Fibroblast of skin of back (primary cell): ENCODE data around the gene STIP1.

Source experiments
- DNase-seq: peaks from one replicate; pipeline ENCODE4 v3.0.0-alpha.2; 2013

Gene STIP1

GRCh38 chr11:64251016-64251752 lies 65.2 kb downstream of the STIP1 start, which contains the start of gene PLCB3:
PLCB3 (plus strand) TSS chr11:64251530; CDS start chr11:64251650, 120 bp downstream.
- DNase-seq, result peak; percentile 49

DNA sequence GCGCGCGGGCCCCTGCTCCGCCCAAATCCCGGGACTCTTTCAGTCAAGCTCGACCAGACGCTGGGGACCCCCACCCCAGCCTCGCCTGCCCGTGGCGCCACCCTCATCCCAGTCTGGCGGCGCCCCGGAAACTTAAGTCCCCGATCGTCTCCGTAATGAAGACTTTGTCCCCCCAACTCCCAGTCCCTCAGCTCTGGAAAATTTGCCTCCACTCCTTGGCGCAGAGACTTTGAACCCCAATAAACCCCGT lies 65.7 kb downstream of the STIP1 start:
- DNase-seq, result no peak

DNA sequence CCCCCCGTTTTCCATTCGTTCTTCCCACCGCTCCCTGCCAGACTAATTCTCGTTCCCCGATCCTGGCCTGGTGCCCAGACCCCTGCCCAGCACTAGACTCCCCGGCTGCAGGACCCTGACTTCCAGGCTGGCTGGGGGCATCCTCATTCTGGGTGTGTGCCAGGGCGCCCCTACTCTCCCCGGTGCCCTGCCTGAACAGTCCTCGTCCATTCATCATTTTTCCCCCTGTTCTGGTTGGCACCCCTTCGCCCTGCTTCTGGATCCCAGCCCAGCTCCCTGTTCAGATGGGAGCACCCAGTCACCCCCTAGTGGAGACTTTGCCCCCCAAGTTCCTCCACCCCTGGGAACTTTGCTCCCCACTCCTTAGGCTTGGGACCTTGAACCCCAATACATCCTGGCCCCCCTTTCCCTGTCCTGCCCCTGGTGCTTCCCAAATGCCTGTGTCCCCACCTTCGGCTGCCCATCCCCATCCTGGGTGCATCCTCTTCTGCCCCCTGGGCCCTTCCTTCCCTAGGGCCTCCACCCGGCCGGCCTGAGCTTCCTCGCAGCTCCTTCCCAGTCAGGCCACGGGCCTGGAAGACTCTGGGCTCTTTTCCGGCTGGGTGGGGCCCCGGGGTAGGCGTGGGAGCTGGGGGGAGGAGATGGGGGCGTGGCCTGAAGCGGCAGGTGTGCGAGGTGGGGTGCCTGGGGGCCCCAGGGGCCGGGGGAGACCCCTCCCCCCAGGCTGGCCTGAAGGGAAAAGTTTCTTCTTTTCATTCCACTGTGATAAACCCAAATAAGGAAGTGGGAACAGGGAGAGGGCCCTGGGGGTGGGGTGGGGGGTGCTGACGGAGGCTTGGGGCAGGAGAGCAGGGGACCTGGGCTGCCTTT lies 66.3 kb downstream of the STIP1 start:
- peak; percentile 44 for DNase-seq

DNA sequence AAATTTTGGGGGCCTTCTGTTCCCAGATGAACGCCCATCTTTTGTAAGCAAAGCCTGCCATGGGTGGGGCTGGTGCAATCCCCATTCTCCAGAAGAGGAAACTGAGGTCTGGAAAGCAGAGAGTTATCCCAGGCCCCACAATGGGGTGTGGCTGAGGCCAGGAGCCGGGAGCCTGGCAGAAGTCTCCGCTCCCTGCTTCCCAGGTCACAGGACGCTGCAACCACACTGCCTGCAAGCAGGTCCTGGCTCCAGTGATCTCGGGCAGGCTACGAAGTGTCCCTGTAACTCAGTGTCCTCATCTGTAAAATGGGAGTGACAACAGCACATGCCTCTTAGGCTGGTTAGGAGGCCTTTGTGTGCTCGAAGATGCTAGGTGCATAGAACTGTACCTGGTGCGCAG lies 67.1 kb downstream of the STIP1 start:
- no peak for DNase-seq

DNA sequence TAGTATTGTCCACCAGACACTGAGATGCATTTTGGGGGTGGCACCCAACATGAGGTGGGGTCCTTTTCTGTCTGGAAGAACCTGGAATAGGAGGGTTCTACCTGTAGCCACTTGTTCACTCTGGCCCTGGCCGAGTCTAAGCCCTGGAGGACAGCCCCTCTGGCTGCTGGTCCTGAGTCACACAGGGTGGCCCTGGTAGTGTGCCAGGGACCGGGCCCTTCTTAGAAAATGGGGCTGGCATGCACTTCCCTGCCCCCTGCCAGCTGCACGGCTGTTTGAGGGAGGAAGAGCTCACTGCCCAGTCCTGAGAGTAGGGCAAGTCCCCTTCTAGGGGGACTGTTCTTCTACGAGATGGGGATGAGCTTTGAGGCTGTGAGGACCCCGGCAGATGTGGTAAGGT lies 67.5 kb downstream of the STIP1 start:
- DNase-seq, result peak; percentile 37
